CD4-positive, alpha-beta T cell treated with Interleukin-4 for 1 hour (primary cell): ENCODE results near the gene PRSS21.

Source experiments
- DNase-seq, 2 donors: peaks; one replicate each; pipeline ENCODE4 v3.0.0-alpha.2; 2020 to 2022

The PRSS21 gene

DNA sequence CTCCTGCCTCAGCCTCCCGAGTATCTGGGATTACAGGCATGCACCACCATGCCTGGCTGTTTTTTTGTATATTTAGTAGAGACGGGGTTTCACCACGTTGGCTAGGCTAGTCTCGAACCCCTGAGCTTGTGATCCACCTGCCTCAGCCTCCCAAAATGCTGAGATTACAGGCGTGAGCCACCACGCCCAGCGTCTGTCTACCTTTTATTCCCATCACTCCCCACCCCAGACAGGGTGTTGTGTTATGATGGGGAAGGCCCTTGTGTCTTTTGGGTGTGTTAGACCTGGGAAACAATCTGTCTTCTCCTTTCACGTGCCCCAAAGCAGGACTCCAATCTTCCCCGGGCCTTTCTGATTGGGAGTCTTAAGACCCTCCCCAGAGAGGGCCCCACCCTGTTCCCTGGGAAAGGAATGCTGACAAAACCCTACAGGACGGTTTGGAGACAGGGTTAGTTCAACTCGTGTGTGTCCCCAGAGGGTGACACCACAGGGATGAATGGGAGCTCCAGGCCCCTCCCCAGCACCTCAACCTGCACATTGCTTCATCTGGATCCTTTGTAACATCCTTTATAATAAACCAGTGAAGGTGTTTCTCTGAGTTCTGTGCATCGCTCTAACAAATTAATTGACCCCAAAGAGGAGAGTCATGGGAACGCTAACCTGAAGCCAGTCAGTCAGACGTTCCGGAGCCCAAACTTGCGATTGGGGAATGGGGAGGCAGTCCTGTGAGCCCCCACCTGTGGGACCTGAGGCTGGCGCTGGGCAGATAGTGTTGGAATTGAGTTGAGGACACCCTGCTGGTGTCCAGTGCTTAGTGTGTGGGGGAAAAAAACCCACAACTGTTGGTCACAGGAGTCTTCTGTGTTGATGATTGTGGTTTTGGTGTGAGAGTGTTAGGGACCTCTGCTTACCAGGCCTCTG is 36.8 kb upstream of the PRSS21 start:
- no peak for DNase-seq

DNA sequence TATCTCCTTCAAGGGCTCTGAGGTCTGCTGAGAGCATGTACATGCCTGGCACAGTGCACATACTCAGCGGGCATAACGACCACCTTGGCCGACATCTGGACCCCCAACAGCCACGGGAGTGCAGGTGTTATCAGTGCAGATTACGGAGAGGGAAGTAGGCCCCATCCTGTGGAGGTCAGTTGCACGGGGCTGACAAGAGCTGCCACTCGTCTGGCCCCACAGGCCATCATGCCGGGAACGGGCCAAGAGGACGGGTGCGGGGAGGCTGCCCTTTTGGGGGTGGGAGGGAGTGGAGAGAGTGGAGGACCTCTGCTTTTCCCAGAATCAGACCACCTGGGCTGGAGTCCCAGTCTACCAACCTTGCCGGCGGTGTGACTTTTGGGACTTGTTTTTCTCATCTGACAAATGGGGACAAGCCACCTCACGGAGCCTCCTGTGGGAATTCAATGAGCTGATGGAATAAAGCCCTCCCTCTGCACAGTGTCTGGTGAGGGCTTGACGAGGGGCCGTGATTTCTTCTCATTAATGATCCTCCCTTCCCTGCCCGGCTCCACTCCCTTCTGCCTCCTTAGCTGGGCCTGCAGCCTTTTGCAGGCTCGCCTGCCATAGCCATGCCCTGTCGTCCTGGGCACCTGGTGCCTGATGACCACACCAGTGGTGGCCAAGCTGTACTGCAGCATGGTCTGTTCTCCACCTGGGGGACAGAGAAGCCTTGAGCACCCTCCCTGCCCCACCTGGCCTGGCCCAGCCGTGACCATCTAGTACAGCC is 34.3 kb upstream of the PRSS21 start:
- no peak for DNase-seq

GRCh38 chr16:2783581-2784357 is 33.3 kb upstream of the PRSS21 start:
- DNase-seq = no peak

DNA sequence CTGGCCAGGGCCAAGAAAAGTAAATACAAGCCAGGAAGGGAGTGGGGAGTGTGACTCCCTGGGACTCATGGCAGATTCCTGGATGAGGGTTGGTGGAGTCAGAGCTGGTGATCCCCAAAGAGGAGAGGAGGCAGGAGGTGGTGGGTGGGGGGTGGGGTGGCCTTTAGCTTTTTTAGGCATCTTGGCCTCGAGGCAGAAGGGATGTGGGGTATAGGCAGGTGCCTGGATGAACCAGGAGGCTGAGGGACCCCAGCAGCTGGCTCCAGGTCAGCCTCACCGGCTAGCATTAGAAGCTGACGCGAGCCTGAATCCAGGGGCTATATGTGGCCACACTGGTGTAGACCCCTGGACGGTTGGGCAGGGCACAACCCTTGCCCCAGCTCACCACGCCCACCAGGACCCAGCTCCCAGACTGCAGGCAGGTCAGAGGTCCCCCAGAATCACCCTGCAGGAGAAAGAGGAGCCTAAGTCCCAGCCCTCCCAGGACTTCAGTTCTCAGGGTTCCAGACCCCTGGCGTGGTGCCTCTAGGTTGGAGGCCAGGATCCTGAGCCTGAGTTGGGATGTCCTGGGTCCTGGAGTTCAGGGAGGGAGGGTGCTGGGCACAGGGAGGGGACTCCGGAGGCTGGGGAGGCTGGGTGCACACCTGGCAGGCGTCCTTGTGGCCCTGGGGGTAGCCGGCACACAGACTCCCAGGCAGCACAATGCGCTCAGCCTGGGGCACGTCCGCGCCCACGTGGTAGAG is 32.5 kb upstream of the PRSS21 start:
- DNase-seq = no peak

DNA sequence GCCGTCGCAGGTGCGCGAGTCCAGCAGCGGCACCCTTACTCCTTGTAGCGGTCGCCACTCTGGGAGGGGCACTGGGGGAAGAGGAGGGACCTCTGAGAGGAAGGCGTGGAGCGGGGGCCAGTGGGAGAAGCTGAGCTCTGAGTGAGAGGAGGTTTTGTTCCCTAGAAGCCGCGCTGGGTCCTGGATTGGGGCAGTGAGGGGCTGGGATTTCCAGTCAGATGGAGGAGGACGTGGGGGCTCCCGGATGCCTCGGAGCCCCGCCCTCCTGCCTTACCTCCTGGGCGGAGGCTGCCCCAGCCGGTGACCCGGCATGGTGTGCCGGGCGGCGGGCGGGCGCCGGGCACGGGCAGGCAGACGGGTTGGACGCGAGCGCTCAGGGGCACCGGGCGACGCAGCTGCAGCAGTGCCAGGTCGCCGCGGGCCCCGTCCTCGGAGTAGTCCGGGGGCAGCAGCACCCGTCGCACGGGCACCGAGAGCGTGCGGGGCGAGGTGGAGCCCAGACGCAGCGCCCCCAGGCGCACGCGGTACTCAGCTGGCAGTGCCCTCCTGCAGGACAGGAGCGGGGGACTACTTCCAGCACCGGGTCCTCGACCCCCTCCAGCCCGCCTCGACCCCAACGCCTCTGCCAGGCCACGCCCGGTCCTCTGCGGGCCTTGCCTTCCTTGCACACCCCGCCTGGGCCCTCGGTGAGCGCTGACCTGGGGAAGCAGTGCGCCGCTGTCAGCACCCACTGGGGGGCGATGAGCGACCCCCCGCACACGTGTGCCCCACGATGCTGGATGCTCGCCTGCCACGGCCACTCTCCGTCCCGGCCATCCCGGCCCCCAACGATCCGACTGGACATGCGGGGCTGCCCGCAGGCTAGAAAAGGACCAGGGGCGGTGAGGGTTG is 31.7 kb upstream of the PRSS21 start:
- peak in 1 of 2 donors; percentile 13 for DNase-seq

DNA sequence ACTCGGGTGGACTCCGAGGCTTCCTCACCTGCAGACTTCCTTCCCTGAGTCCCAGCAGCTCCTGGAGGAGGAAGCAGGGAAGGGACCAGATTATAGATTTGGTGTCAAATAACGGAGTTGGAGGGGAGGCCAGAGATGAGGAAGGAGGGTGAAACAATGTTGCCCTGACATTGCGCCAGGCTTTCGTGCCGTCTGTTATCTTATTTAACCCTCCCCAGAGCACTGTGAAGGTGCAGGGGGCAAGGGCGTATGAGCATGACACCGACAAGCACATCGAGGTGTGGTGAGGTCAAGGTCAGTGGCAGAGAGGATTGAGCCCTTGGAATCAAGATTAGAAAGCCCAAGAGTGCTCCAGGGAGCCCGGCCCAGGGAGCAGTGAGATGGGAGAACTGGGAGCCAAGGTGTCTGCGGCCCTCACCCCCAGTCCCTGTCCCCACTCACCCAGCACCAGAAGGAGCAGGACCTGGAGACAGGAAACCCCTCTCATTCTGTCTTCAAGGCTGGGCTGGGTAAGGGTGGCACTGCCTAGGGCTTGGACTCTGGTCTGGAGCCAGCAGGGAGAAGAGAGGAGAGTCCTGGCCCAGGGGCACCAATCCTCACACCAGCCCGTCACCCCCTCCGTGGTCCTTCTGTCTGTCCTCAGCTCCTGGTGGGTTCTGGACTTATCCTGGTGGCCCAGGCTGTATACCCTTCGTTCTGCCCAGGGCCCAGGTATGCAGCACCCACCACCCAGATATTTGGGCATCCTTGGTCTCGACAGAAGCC is 30.8 kb upstream of the PRSS21 start:
- no peak for DNase-seq

- no peak for DNase-seq
Measured at GRCh38 chr16:2786826-2787151, 30.2 kb upstream of the PRSS21 start.

- DNase-seq = no peak
Measured at GRCh38 chr16:2787406-2787805, 29.6 kb upstream of the PRSS21 start, which contains the start of gene PRSS33. Gene PRSS33 (minus strand): TSS chr16:2787560. CDS start chr16:2786547, 1,013 bp downstream.

GRCh38 chr16:2787961-2788360 is 29.1 kb upstream of the PRSS21 start:
- no peak for DNase-seq

GRCh38 chr16:2790631-2791030 is 26.4 kb upstream of the PRSS21 start:
- no peak for DNase-seq

- no peak for DNase-seq
Measured at GRCh38 chr16:2791174-2791573, 25.9 kb upstream of the PRSS21 start.

GRCh38 chr16:2792940-2793339 is 24.1 kb upstream of the PRSS21 start:
- no peak for DNase-seq

GRCh38 chr16:2795395-2796143 is 21.5 kb upstream of the PRSS21 start:
- DNase-seq = peak in 1 of 2 donors; percentile 25

DNA sequence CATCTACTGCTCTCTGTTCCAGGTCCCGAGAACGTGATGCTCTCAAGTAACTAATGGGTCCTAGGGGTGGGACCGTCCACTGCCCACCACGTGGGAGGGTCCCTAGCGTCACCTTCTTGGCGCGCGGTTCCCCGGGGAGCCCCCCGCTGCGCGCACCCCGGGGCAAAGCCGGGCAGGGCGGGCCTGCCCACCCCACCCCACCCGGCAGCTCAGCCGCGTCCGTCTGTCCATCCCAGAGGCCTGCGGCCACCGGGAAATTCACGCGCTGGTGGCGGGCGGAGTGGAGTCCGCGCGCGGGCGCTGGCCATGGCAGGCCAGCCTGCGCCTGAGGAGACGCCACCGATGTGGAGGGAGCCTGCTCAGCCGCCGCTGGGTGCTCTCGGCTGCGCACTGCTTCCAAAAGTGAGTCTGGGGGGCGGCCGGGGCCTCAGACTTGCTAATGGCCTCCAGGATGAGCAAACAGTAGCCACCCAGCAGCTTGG is 18.3 kb upstream of the PRSS21 start:
- DNase-seq = no peak

DNA sequence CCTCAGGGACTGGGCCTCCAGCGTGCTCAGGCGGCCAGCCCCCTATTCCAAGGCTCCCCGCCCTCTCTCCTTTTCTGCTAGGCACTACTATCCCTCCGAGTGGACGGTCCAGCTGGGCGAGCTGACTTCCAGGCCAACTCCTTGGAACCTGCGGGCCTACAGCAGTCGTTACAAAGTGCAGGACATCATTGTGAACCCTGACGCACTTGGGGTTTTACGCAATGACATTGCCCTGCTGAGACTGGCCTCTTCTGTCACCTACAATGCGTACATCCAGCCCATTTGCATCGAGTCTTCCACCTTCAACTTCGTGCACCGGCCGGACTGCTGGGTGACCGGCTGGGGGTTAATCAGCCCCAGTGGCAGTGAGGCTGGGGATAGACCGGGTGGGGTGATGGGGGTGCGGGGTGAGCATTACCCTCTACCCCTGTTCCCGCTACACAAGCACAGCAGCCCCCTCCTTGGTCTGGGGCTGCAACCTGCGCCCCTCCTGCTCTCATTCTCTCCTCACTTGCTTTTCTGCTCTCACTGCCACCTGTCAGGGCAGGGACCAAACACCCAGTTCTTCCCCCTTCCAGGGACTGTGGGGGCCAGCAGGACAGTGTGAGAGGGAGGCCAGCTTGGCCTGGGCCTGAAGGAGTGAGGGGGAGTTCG is 17.7 kb upstream of the PRSS21 start:
- DNase-seq = no peak

DNA sequence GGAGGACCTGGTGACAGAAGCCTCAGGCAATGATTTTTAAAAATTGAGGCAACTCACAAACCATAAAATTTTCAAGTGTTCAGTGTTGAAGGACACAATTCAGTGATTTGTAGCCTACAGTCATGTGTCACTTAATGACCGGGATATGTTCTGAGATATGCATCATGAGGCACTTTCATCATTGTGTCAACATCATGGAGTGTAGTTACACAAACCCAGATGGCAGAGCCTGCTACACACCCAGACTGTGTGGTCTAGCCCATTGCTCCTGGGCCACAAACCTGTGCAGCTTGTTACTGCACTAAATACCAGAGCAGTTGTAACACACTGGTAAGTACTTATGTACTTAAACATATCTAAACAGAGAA is 17.2 kb upstream of the PRSS21 start:
- no peak for DNase-seq

DNA sequence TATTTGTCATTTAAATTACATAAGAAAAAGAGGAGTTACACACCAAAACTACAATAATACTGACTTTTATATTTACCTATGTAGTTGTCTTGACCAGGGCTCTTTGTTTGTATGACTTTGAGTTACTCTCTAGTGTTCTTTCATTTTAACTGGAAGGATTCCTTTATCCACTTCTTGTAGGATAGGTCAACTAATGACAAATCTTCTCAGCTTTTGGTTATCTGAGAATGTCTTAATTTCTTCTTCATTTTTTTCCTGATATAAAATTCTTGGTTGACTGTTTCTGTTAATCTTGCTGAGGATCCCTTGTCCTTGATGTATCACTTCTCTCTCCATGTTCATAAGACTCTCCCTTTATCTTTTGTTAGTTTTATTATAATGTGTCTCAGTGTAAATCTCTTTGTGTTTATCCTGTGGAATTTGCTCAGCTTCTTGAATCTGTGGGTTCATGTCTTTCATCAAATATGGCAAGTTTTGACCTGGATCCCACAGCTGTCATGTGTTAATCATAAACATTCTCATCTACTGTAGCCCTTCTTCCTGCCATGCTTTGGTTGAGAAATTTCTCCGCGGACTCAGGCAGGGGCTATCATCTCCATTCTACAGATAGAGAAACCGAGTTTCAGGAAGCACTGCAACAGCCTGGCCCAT is 13.4 kb upstream of the PRSS21 start:
- no peak for DNase-seq

DNA sequence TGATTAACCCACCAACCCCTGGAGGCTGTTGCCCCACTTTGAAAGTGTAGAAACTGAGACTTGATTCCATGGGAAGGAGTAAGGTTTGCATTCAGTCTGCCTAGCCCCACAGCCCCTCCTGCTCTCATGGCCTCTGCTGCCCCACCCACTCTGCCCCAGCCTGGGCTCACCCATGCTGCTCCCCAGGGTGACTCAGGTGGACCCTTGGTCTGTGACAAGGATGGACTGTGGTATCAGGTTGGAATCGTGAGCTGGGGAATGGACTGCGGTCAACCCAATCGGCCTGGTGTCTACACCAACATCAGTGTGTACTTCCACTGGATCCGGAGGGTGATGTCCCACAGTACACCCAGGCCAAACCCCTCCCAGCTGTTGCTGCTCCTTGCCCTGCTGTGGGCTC is 12.3 kb upstream of the PRSS21 start:
- no peak for DNase-seq

- no peak for DNase-seq
Measured at GRCh38 chr16:2806286-2806685, 10.8 kb upstream of the PRSS21 start.
